ENCODE measurements around the gene DHRS2. TPM values are rescaled to one million over a fixed set of nuclear protein-coding genes. Genes with fewer than 3 reads are reported as not detected.

Gene DHRS2
- total RNA-seq, 4 donors from 2014 or later: not detected

GRCh38 chr14:23626946-23627345 is 9.2 kb upstream of the DHRS2 start:
- H3K9me3 ChIP-seq: peaks cover 6 to 13% of the 10 kb centered on the region in 2 donors
- TF ChIP-seq EP300 (IDR thresholded peaks at IDR 0.05; ENCODE audit: low read depth) (no peak), POLR2A (IDR thresholded peaks at IDR 0.05) (no peak), POLR2AphosphoS5 (IDR thresholded peaks at IDR 0.05) (no peak)
- H3K4me1 ChIP-seq: peaks cover 0 to 4% (median 0%) of the 10 kb centered on the region in 4 donors
- in situ Hi-C loops (cut with MboI; ENCODE audit: low pct_ligation_motif_present in 1 of 4, low pct_unique_long_range_greater_than_20kb in 1 of 4, low sequenced_read_pairs in 3 of 4): loop anchor here in 3 of 4 donors (25.0 kb wide), 2 partner anchors 285 to 310 kb away; no protein-coding TSS in a partner anchor
- no peak overlapping the region for H3K27ac ChIP-seq
- H3K36me3 ChIP-seq: no peaks in the 10 kb centered on the region
- no peak overlapping the region for H3K4me3 ChIP-seq
- no peaks in the 10 kb centered on the region for H3K27me3 ChIP-seq
- intact Hi-C loops (cut with DNase I; ENCODE audit: low total_unique reads): no loop called here
- no peak for DNase-seq

GRCh38 chr14:23627961-23628360 is 8.2 kb upstream of the DHRS2 start:
- H3K9me3 ChIP-seq: peaks cover 6 to 13% of the 10 kb centered on the region in 2 donors
- TF ChIP-seq EP300 (IDR thresholded peaks at IDR 0.05; ENCODE audit: low read depth) (no peak), CTCF (IDR thresholded peaks at IDR 0.05) (no peak), POLR2AphosphoS5 (IDR thresholded peaks at IDR 0.05) (no peak), POLR2A (IDR thresholded peaks at IDR 0.05) (no peak)
- in situ Hi-C loops (cut with MboI; ENCODE audit: low pct_ligation_motif_present in 1 of 4, low pct_unique_long_range_greater_than_20kb in 1 of 4, low sequenced_read_pairs in 3 of 4) (loop anchor here in 3 of 4 donors (25.0 kb wide), 2 partner anchors 284 to 309 kb away; no protein-coding TSS in a partner anchor), intact Hi-C loops (cut with DNase I; ENCODE audit: low total_unique reads) (no loop called here)
- peaks cover 0 to 9% (median 3%) of the 10 kb centered on the region in 4 donors for H3K4me1 ChIP-seq
- no peaks in the 10 kb centered on the region for H3K27me3 ChIP-seq
- H3K36me3 ChIP-seq: no peaks in the 10 kb centered on the region
- H3K4me3 ChIP-seq: no peak overlapping the region
- 91 to 95% methylated on average over 3 to 6 of the region's 6 CpGs for WGBS, 2 donors (ENCODE audit: low coverage in 1 of 2)
- no peak overlapping the region for H3K27ac ChIP-seq
- DNase-seq: no peak

GRCh38 chr14:23629204-23629603 is 7.0 kb upstream of the DHRS2 start:
- no peaks in the 10 kb centered on the region for H3K36me3 ChIP-seq
- peaks cover 6 to 13% of the 10 kb centered on the region in 2 donors for H3K9me3 ChIP-seq
- H3K27me3 ChIP-seq: no peaks in the 10 kb centered on the region
- no peak for DNase-seq
- WGBS, 2 donors (ENCODE audit: low coverage in 1 of 2): 43 to 83% methylated on average over 1 to 2 of the region's 2 CpGs
- intact Hi-C loops (cut with DNase I; ENCODE audit: low total_unique reads): no loop called here
- H3K4me1 ChIP-seq: peaks cover 0 to 9% (median 3%) of the 10 kb centered on the region in 4 donors
- in situ Hi-C loops (cut with MboI; ENCODE audit: low pct_ligation_motif_present in 1 of 4, low pct_unique_long_range_greater_than_20kb in 1 of 4, low sequenced_read_pairs in 3 of 4): loop anchor here in 3 of 4 donors (25.0 kb wide), 2 partner anchors 283 to 308 kb away; no protein-coding TSS in a partner anchor
- TF ChIP-seq CTCF (IDR thresholded peaks at IDR 0.05): no peak
- TF ChIP-seq POLR2AphosphoS5 (IDR thresholded peaks at IDR 0.05): no peak
- TF ChIP-seq EP300 (IDR thresholded peaks at IDR 0.05; ENCODE audit: low read depth): no peak
- TF ChIP-seq POLR2A (IDR thresholded peaks at IDR 0.05): no peak
- H3K4me3 ChIP-seq: no peak overlapping the region
- H3K27ac ChIP-seq: no peak overlapping the region

GRCh38 chr14:23629832-23630396 is 6.2 kb upstream of the DHRS2 start:
- DNase-seq: no peak
- H3K4me3 ChIP-seq: no peak overlapping the region
- no peak overlapping the region for H3K27ac ChIP-seq
- no peaks in the 10 kb centered on the region for H3K36me3 ChIP-seq
- intact Hi-C loops (cut with DNase I; ENCODE audit: low total_unique reads): no loop called here
- in situ Hi-C loops (cut with MboI; ENCODE audit: low pct_ligation_motif_present in 1 of 4, low pct_unique_long_range_greater_than_20kb in 1 of 4, low sequenced_read_pairs in 3 of 4): loop anchor here in 3 of 4 donors (25.0 kb wide), 2 partner anchors 282 to 307 kb away; no protein-coding TSS in a partner anchor
- peaks cover 2 to 7% of the 10 kb centered on the region in 2 donors for H3K9me3 ChIP-seq
- TF ChIP-seq POLR2AphosphoS5 (IDR thresholded peaks at IDR 0.05) (no peak), POLR2A (IDR thresholded peaks at IDR 0.05) (no peak), EP300 (IDR thresholded peaks at IDR 0.05; ENCODE audit: low read depth) (no peak), CTCF (IDR thresholded peaks at IDR 0.05) (no peak)
- no peaks in the 10 kb centered on the region for H3K27me3 ChIP-seq
- peaks cover 0 to 9% (median 3%) of the 10 kb centered on the region in 4 donors for H3K4me1 ChIP-seq
